Activated naive CD4-positive, alpha-beta T cell treated with anti-CD3 and anti-CD28 coated beads for 36 hours (primary cell): Measurements from ENCODE around the gene CLMN. TPM values are rescaled to one million over a fixed set of nuclear protein-coding genes. Genes with fewer than 3 reads are reported as not detected.

Source experiments
- CTCF ChIA-PET: fragments of 350-600 bp; sonication (Branson Sonifier 250); formaldehyde crosslinking; loops from one replicate; lab custom pipeline; 2021; ENCODE audit warnings: antibody characterized with exemption; lab: Charles Lee
- DNase-seq: peaks from one replicate; pipeline ENCODE4 v3.0.0-alpha.2; 2020
- H3K27ac Mint-ChIP-seq: one replicate; pipeline ENCODE4 v1.8.0; 2021; ENCODE audit warnings: mild to moderate bottlenecking, mixed read lengths
- H3K27me3 Mint-ChIP-seq: one replicate; pipeline ENCODE4 v1.8.0; 2021; ENCODE audit warnings: low read depth, mixed read lengths
- H3K36me3 Mint-ChIP-seq: one replicate; pipeline ENCODE4 v1.8.0; 2021; ENCODE audit warnings: low read depth, mixed read lengths
- H3K4me1 Mint-ChIP-seq: one replicate; pipeline ENCODE4 v1.8.0; 2021; ENCODE audit warnings: low read depth, mixed read lengths
- H3K4me3 Mint-ChIP-seq: one replicate; pipeline ENCODE4 v1.8.0; 2021; ENCODE audit warnings: mild to moderate bottlenecking, moderate library complexity, mixed read lengths
- H3K9me3 Mint-ChIP-seq: one replicate; pipeline ENCODE4 v1.8.0; 2021; ENCODE audit warnings: mixed read lengths
- intact Hi-C: fragments of 100-400 bp; cut with micrococcal nuclease; formaldehyde crosslinking; loops from one replicate; pipeline ENCODE4 v1.15.1; 2023
- total RNA-seq, 2 experiments: library from RNA; stranded (reverse); gene quantifications; one replicate each; pipeline ENCODE4 v1.2.3, GENCODE V29; 2021

CLMN gene
- total RNA-seq, 2 experiments from 2014 or later, result 1.9 to 2.6 TPM

DNA sequence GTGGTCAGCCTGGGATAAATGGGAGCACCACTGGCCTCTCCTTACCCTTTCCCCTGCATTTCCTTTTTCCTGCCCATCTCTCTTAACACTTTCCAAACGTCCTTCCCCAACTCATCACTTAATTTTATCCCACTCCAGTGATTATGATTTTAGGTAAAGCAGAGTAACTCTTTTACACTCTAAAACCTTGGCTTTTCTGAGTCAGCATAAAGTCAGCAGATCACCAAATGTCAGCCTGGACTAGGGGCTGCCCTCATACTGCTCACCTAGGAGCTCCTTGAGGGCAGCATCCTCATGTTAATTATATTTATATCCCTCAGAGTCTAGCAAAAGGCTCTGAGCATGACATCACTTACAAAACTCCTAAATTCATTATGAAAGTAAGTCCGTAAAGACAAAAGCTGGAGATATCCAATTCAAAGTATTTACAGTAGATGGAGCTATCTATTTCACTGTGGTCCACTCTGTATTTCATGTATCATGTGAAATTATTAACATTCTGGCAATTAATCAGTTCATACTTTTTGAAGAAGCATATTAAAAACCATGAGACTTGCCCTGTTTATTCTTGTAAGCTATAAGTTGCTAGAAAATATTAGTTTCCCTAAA is 145.4 kb downstream of the CLMN start:
- CTCF ChIA-PET, result no interaction called here
- intact Hi-C loops, result no loop called here

DNA sequence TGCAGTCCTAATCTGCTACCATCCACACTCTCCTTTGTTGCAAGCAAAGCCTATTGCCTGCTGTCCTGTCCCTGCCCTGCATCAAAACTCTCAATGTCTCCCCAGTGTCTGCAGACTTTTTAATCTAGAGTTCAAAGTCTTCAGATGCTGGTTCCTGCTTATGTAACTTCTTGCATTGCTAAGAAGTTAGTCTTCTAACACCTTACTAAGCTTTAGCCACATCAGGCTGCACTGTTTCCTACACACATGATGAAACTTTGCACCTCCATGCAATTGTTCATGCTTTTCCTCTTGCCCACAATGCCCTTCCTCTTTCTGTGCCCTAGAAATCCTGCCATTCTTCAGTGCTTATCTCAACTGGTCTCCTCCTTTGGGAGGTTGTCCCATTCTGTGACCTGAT is 146.2 kb downstream of the CLMN start:
- DNase-seq, result no peak
- Mint-ChIP-seq H3K4me3 (no peak overlapping the region), H3K27ac (no peak overlapping the region), H3K27me3 (no peaks in the 10 kb centered on the region), H3K4me1 (no peaks in the 10 kb centered on the region), H3K9me3 (no peaks in the 10 kb centered on the region), H3K36me3 (no peaks in the 10 kb centered on the region)
- intact Hi-C loops, result no loop called here
- CTCF ChIA-PET, result no interaction called here

More for the DNA sequence above, 145.4 kb downstream of the CLMN start:
- Mint-ChIP-seq H3K9me3 (no peaks in the 10 kb centered on the region), H3K27me3 (no peaks in the 10 kb centered on the region), H3K4me1 (no peaks in the 10 kb centered on the region), H3K4me3 (no peak overlapping the region), H3K36me3 (no peaks in the 10 kb centered on the region), H3K27ac (no peak overlapping the region)
- no peak for DNase-seq

DNA sequence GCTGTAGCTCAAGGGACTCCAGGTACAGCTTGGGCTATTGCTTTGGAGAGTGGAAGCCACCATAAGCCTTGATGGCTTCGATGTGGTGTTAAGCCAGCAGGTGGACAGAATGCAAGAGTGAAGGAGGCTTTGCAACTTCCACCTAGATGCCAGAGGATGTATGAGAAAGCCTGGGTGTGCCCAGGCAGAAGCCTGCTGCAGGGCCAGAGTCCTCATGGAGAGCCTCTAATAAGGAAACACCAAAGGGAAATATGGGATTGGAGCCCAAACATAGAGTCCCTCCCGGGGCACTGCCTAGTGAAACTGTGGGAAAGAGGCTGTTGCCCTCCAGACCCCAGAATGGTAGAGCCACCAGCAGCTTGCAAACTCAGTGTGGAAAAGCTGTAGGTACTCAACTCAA is 152.5 kb downstream of the CLMN start:
- H3K4me3 Mint-ChIP-seq, result no peak overlapping the region
- H3K4me1 Mint-ChIP-seq, result no peaks in the 10 kb centered on the region
- CTCF ChIA-PET, result no interaction called here
- peaks cover 10% of the 10 kb centered on the region for H3K36me3 Mint-ChIP-seq
- H3K27me3 Mint-ChIP-seq, result no peaks in the 10 kb centered on the region
- intact Hi-C loops, result no loop called here
- H3K9me3 Mint-ChIP-seq, result peaks cover 28% of the 10 kb centered on the region
- H3K27ac Mint-ChIP-seq, result no peak overlapping the region
- no peak for DNase-seq

GRCh38 chr14:95165517-95165916 is 154.2 kb downstream of the CLMN start:
- CTCF ChIA-PET, result no interaction called here
- H3K27me3 Mint-ChIP-seq, result no peaks in the 10 kb centered on the region
- H3K4me3 Mint-ChIP-seq, result no peak overlapping the region
- peaks cover 28% of the 10 kb centered on the region for H3K9me3 Mint-ChIP-seq
- H3K36me3 Mint-ChIP-seq, result peaks cover 10% of the 10 kb centered on the region
- DNase-seq, result no peak
- no peaks in the 10 kb centered on the region for H3K4me1 Mint-ChIP-seq
- intact Hi-C loops, result no loop called here
- H3K27ac Mint-ChIP-seq, result no peak overlapping the region

GRCh38 chr14:95164506-95164905 is 155.2 kb downstream of the CLMN start:
- no peak overlapping the region for H3K27ac Mint-ChIP-seq
- peaks cover 28% of the 10 kb centered on the region for H3K9me3 Mint-ChIP-seq
- no peaks in the 10 kb centered on the region for H3K27me3 Mint-ChIP-seq
- intact Hi-C loops, result no loop called here
- no peaks in the 10 kb centered on the region for H3K4me1 Mint-ChIP-seq
- no peak overlapping the region for H3K4me3 Mint-ChIP-seq
- no peak for DNase-seq
- CTCF ChIA-PET, result no interaction called here
- peaks cover 10% of the 10 kb centered on the region for H3K36me3 Mint-ChIP-seq

DNA sequence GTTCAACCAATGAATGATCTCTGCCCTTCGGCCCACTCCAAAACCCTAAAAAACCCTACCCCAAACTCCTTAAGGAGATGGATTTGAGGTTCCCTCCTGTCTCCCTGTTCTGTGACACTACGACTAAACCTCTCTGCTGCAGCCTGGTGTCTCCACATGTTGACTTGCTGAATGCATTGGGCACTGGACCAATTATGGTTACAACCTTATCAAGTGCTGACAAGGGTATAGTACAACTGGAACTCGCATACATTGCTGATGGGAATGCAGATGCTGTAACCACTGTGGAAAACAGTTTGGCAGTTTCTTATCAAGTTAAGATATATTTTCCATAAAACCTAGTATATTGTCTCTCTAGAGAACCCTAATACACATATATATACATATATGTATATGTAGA is 156.0 kb downstream of the CLMN start:
- no peak for DNase-seq
- no peaks in the 10 kb centered on the region for H3K27me3 Mint-ChIP-seq
- H3K4me1 Mint-ChIP-seq, result no peaks in the 10 kb centered on the region
- peaks cover 28% of the 10 kb centered on the region for H3K9me3 Mint-ChIP-seq
- CTCF ChIA-PET, result no interaction called here
- no peak overlapping the region for H3K27ac Mint-ChIP-seq
- H3K36me3 Mint-ChIP-seq, result peaks cover 10% of the 10 kb centered on the region
- H3K4me3 Mint-ChIP-seq, result no peak overlapping the region
- intact Hi-C loops, result no loop called here

DNA sequence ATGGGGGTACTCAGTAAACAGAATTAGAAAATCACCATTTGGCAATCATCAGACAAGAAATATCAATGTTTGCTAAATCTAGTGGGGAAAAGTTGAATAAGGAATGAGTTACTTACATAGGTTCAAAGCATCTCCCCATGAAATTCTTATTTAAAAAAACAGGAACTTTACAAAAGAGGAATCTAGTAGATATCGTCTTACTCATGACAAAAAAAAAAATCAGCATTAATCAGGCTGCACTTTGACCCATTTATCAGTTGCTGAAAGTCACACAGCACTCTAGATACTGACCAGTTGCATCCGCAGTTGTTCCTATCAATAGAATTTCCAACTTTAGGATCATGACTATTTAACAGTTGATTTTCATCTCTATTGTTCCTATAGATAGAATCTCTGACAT is 156.6 kb downstream of the CLMN start:
- H3K27me3 Mint-ChIP-seq, result no peaks in the 10 kb centered on the region
- CTCF ChIA-PET, result no interaction called here
- H3K36me3 Mint-ChIP-seq, result peaks cover 10% of the 10 kb centered on the region
- intact Hi-C loops, result no loop called here
- DNase-seq, result no peak
- H3K9me3 Mint-ChIP-seq, result peaks cover 27% of the 10 kb centered on the region
- peaks cover under 1% of the 10 kb centered on the region for H3K4me1 Mint-ChIP-seq
- no peak overlapping the region for H3K27ac Mint-ChIP-seq
- no peak overlapping the region for H3K4me3 Mint-ChIP-seq

DNA sequence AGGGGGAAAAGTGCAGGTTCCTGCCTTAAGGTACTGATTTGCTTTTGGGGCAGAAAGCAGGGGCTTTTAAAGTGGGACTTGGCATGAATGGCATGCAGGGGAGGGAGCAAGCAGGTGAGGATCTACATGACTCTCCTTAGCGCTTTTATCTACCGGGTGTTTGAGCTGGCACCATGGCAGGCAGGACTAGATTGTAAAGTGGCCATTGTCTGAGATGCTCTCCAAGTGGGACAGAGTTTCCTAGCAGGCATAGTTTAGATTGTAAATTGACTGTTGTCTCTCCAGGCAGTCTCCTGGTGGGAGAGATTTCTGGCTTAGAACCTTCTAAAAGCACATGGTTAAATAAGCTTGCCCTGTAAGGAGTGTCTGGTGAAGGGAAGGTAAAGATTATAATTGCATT is 157.1 kb downstream of the CLMN start:
- intact Hi-C loops, result no loop called here
- DNase-seq, result no peak
- CTCF ChIA-PET, result interaction anchor here (1.4 kb wide), 1 partner anchor 25 kb away, joined by 4 read pairs; no protein-coding TSS in a partner anchor
- Mint-ChIP-seq H3K4me3 (no peak overlapping the region), H3K9me3 (peaks cover 24% of the 10 kb centered on the region), H3K4me1 (peaks cover 4% of the 10 kb centered on the region), H3K36me3 (peaks cover 10% of the 10 kb centered on the region), H3K27ac (no peak overlapping the region), H3K27me3 (no peaks in the 10 kb centered on the region)

DNA sequence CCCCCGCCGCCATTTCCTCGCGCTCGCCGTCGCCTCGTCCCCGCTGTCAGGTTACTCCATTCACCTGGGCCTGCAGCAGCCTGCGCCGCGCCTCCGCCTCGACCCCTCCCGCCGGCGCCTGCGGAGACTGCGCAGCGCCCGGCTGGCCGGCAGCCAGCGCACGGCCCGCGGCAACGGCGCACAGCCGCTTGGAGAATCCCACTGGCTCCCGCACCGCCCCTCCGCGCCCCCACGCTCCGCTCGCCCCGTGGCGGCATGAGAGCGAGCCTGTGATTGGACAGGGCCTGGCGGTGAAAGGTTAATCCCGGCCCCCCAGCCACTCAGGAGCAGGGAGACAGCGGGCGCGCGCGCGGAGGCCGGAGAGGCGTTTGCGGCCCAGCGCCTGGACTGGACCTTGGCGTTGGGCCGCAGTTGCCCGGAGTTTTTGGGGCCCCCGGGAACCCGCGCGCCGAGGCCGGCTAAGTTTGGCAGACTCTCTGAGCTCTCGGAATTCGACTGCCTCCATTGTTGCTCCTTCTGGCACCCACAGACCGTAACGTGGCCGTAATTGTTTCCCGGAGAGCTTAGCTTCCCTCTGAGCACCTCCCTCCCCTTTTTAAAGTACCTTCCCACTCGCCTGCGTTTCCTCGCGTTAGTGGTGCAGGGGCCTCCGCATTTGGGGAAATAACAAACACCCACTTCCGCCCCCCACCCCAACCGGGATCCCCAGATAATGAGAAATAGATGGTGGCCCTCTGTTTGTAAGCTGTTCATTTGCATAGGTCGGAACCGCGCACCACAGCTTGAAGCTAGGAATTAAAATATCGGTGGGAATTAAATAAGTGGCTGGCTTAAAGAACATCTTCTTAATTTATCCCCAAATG is 162.2 kb downstream of the CLMN start, which contains the start of gene DICER1:
DICER1 (minus strand) TSS at position 203 of the 863 bp plus-strand sequence. CDS start 24,071 bp downstream, outside the sequence.
- Mint-ChIP-seq H3K27me3 (no peaks in the 10 kb centered on the region), H3K4me3 (peak within 1 kb of the TSS; percentile 92), H3K4me1 (peaks cover 34% of the 10 kb centered on the region), H3K27ac (peak within 1 kb of the TSS; percentile 96), H3K36me3 (peaks cover 8% of the 10 kb centered on the region), H3K9me3 (no peaks in the 10 kb centered on the region)
- CTCF ChIA-PET, result interaction anchor here (0.6 kb wide), 1 partner anchor 85 kb away, joined by 4 read pairs; no protein-coding TSS in a partner anchor
- intact Hi-C loops, result loop anchor here (1.0 to 10.0 kb wide), 6 partner anchors 35 to 1207 kb away; partner anchors contain the start of genes ATG2B, CLMN, DDX24 and GSKIP
- DNase-seq, result peak; percentile 94

DNA sequence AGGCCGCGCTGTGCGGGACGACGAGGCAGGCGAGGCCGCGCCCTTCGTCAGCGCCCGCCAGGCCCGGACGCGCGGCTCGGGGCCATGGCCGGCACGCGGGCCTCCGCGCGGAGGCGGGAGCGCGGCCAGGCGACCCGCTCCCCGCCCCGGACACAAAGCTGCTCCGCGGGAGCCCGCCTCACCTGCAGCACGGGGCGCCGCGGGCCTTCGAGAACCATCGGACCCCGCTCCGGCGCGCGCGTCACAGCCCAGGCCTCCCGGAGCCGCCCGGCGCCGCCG is 162.7 kb downstream of the CLMN start:
- H3K9me3 Mint-ChIP-seq, result no peaks in the 10 kb centered on the region
- CTCF ChIA-PET, result interaction anchor here (0.6 kb wide), 1 partner anchor 85 kb away, joined by 4 read pairs; no protein-coding TSS in a partner anchor
- peaks cover 8% of the 10 kb centered on the region for H3K36me3 Mint-ChIP-seq
- no peaks in the 10 kb centered on the region for H3K27me3 Mint-ChIP-seq
- no peak overlapping the region for H3K27ac Mint-ChIP-seq
- intact Hi-C loops, result loop anchor here (1.0 to 10.0 kb wide), 6 partner anchors 35 to 1208 kb away; partner anchors contain the start of genes ATG2B, CLMN, DDX24 and GSKIP
- H3K4me3 Mint-ChIP-seq, result peak overlapping the region; percentile 92
- peaks cover 40% of the 10 kb centered on the region for H3K4me1 Mint-ChIP-seq
- DNase-seq, result no peak

GRCh38 chr14:95156161-95157047 is 163.3 kb downstream of the CLMN start:
- H3K9me3 Mint-ChIP-seq, result no peaks in the 10 kb centered on the region
- CTCF ChIA-PET, result interaction anchor here (0.7 kb wide), 1 partner anchor 1244 kb away, joined by 3 read pairs; no protein-coding TSS in a partner anchor
- peaks cover 8% of the 10 kb centered on the region for H3K36me3 Mint-ChIP-seq
- H3K27ac Mint-ChIP-seq, result peak overlapping the region; percentile 79
- intact Hi-C loops, result loop anchor here (1.0 to 10.0 kb wide), 6 partner anchors 34 to 1208 kb away; partner anchors contain the start of genes ATG2B, CLMN, DDX24 and GSKIP
- no peaks in the 10 kb centered on the region for H3K27me3 Mint-ChIP-seq
- H3K4me3 Mint-ChIP-seq, result peak overlapping the region; percentile 80
- peaks cover 46% of the 10 kb centered on the region for H3K4me1 Mint-ChIP-seq
- peak; percentile 35 for DNase-seq

DNA sequence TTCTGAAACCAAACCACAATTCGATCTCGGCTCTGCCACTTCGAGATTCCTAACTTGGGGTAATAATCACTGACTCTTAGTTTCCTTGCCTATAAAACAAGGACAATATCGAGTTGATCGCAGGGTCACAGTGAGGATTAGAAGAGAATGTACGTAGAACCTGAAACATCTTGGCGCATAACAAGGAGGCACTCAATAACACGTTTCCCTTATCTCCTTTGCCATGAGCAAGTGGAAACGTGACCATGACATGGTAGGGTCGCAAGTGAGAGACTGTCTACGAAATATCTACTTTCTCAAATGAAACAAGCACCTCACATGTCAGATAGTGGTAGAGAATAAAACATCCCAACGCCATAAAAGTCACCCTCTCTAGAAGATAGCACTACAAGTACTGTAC is 164.7 kb downstream of the CLMN start:
- H3K9me3 Mint-ChIP-seq, result no peaks in the 10 kb centered on the region
- H3K27ac Mint-ChIP-seq, result peak overlapping the region; percentile 42
- CTCF ChIA-PET, result no interaction called here
- DNase-seq, result no peak
- no peaks in the 10 kb centered on the region for H3K27me3 Mint-ChIP-seq
- intact Hi-C loops, result loop anchor here (1.0 to 10.0 kb wide), 5 partner anchors 15 to 1210 kb away; partner anchors contain the start of genes ATG2B, CLMN, DDX24 and GSKIP
- H3K4me3 Mint-ChIP-seq, result peak overlapping the region; percentile 80
- H3K4me1 Mint-ChIP-seq, result peaks cover 57% of the 10 kb centered on the region
- peaks cover 8% of the 10 kb centered on the region for H3K36me3 Mint-ChIP-seq
